HG02759 (cell line): Measurements from ENCODE around the gene IGLON5.

Experiments
- ATAC-seq: cut with Tn5 transposase; IDR thresholded peaks from one replicate; pipeline ENCODE4 v1.9.1; 2021; ENCODE audit warnings: mild to moderate bottlenecking, moderate library complexity; ENCODE audit not compliant: unreplicated experiment

Gene IGLON5

GRCh38 chr19:51311351-51312257 is at the start of gene IGLON5:
Gene IGLON5 (plus strand): TSS chr19:51311644. CDS start chr19:51311848, 204 bp downstream.
- no peak for ATAC-seq

- no peak for ATAC-seq
Measured at GRCh38 chr19:51263808-51264207, 47.6 kb upstream of the IGLON5 start.

- no peak for ATAC-seq
Measured at GRCh38 chr19:51271067-51271466, 40.4 kb upstream of the IGLON5 start.

- no peak for ATAC-seq
Measured at GRCh38 chr19:51272183-51272810, 39.1 kb upstream of the IGLON5 start.

- ATAC-seq = no peak
Measured at GRCh38 chr19:51274049-51274770, 37.2 kb upstream of the IGLON5 start.

- ATAC-seq = no peak
Measured at GRCh38 chr19:51277112-51277511, 34.3 kb upstream of the IGLON5 start.

GRCh38 chr19:51282335-51282734 is 29.1 kb upstream of the IGLON5 start:
- ATAC-seq = no peak

- no peak for ATAC-seq
Measured at GRCh38 chr19:51285682-51286081, 25.8 kb upstream of the IGLON5 start.

GRCh38 chr19:51289635-51290034 is 21.8 kb upstream of the IGLON5 start:
- ATAC-seq = no peak

- no peak for ATAC-seq
Measured at GRCh38 chr19:51292971-51293370, 18.5 kb upstream of the IGLON5 start.

- ATAC-seq = no peak
Measured at GRCh38 chr19:51293571-51294210, 17.8 kb upstream of the IGLON5 start.

- no peak for ATAC-seq
Measured at GRCh38 chr19:51294211-51294976, 17.1 kb upstream of the IGLON5 start.

- no peak for ATAC-seq
Measured at GRCh38 chr19:51294977-51295375, 16.5 kb upstream of the IGLON5 start.

GRCh38 chr19:51295382-51296126 is 15.9 kb upstream of the IGLON5 start:
- no peak for ATAC-seq

GRCh38 chr19:51296336-51297093 is 14.9 kb upstream of the IGLON5 start:
- ATAC-seq = no peak

- ATAC-seq = no peak
Measured at GRCh38 chr19:51297406-51297805, 14.0 kb upstream of the IGLON5 start.

- ATAC-seq = no peak
Measured at GRCh38 chr19:51301266-51301665, 10.2 kb upstream of the IGLON5 start.

GRCh38 chr19:51305479-51305878 is 6.0 kb upstream of the IGLON5 start:
- no peak for ATAC-seq

GRCh38 chr19:51316688-51317087 is 5.2 kb downstream of the IGLON5 start:
- no peak for ATAC-seq
